ENCODE data around the gene CBARP.

The CBARP gene

DNA sequence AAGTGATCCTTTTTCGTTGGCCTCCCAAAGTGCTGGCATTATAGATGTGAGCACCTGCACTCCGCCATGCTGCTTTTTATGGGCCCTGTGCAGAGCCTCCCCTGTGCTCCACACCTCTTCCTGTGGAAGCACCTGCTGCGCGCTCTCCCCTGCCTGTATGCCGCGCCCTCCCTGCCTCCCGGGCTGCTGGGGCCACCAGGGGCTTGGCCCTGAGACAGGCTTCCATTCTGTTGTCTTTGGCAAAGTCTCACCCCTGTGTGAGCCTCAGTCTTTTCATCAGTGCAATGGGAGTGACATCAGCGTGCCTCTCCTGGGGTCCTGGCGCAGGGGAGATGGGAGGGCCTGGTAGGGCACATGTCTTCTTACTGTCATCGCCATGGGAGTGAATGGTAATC is 38.8 kb upstream of the CBARP start:
- DNase-seq = no peak
- in situ Hi-C loops (cut with HindIII; ENCODE audit: low pct_ligation_motif_present, low pct_unique_long_range_greater_than_20kb, low sequenced_read_pairs) = no loop called here

DNA sequence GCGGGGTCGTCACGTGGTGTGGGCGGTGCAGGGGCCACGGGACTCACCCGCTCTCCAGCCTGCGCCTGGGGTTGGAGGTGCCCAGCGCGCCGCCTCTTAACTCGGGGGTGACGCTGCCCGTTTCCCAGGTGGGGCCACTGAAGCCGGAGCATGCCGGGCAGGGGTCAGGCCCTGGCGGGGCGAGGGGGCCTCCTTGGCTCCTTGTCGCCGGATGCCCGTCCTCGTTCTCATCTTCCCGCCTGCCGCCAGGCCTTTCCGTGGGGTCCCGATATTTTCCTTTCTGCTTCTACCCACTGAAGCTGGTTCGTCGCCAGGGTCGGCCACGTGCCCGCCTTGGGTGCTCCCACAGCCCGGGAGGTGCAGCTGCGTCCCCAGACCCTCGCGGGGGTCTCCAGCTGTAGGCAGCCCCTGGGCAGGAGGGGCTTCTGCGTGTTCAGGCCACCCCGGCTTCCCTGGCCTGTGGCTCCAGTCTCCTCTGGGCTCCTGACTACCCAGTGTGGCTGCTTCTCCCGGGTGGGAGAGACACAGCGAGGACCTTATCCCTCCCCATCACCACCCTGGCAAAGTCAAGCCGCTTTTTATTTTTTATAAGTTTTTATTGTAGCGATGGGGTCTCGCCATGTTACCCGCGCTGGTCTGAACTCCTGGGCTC is 38.3 kb upstream of the CBARP start:
- DNase-seq = no peak

DNA sequence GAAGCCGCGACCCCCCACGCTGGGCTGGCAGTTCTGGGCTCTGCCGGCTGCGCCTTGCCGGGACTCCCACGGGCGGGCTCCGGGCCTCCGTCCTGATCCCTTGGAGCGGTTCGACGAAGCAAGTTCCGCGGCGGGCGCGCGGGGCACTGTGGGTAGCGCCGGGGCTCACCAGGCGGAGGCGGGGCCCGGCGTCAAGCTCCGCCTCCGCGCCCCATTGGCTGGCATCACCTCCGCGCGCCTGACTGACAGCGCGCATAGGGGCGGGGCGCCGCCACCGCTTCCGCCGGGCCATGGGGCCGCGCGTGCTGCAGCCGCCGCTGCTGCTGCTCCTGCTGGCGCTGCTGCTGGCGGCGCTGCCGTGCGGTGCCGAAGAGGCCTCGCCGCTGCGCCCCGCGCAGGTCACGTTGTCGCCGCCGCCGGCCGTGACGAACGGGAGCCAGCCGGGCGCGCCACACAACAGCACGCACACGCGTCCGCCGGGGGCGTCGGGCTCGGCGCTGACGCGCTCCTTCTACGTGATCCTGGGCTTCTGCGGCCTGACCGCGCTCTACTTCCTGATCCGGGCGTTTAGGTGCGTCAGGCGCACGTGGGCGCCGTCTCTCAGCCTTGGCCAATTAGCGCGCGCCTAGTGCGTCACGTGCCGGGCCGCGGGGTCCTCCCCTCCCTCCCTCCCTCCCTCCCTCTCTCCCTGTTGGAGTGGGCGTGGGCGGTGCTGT is 37.6 kb upstream of the CBARP start, which contains the start of gene FAM174C:
FAM174C (plus strand) TSS at position 271 of the 716 bp plus-strand sequence; CDS start at position 291, 20 bp downstream.
- DNase-seq = peak; percentile 94

More for the DNA sequence above, 38.3 kb upstream of the CBARP start:
- in situ Hi-C loops (cut with HindIII; ENCODE audit: low pct_ligation_motif_present, low pct_unique_long_range_greater_than_20kb, low sequenced_read_pairs) = no loop called here

DNA sequence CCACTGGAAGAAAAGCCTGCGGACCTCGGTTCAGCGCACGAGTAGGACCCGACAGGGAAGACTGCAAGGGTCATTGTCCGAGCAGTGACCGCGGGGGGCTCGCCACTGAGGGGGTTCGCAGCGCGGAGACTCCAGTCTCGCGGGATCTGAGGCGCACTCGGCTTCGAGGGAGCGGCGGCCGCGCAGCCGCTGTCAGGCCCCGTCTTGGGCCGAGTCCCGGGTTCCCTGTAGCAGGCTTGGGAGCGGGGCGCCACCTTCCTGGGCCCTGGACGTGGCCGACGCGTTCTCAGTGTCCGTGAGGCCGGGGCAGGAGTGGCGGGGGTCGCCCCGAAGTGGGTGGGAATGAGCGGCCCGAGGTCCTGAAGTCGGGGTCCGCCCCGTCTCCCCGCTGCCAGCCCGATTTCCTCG is 37.1 kb upstream of the CBARP start:
- no peak for DNase-seq
- in situ Hi-C loops (cut with HindIII; ENCODE audit: low pct_ligation_motif_present, low pct_unique_long_range_greater_than_20kb, low sequenced_read_pairs) = no loop called here

More for the DNA sequence above, 37.6 kb upstream of the CBARP start, which contains the start of gene FAM174C:
- in situ Hi-C loops (cut with HindIII; ENCODE audit: low pct_ligation_motif_present, low pct_unique_long_range_greater_than_20kb, low sequenced_read_pairs) = no loop called here

DNA sequence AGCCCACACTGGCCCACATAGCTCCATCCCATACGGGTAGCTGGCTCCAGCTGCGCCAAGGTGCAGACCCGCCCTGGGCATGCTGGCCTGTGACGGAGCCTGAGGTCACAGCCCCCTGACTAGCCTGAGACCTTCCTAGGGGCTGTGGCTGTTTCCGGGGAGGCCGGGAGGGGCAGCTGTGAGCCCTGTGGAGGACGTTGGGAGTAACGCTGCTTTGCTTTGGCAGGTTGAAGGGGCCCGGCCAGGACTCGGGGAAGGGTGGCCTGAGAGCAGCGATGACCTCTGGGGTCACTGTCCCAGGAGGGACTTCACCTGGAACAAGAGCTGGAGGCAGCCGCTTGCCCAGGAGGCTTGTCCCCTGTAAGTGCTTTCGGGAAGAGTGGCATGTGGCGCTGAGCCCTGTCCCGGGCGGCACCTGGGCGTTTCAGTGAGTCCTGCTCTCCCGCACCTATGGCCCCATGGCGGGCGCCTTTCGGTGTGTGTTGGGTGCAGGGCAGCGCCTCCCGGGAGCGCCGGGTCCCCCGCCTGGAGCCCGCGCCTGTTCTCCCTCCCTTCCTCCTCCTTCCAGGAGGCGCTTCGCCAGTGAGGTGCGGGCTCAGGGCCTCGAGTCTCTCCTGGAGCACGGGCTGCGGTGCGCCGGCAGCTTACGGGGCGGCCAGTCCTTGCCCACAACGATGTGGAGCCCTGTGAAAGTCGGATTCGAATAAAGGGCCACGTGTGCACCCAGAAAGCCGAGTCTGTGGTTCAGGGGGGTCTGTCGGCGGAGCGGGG is 36.5 kb upstream of the CBARP start:
- DNase-seq = no peak
- in situ Hi-C loops (cut with HindIII; ENCODE audit: low pct_ligation_motif_present, low pct_unique_long_range_greater_than_20kb, low sequenced_read_pairs) = no loop called here

DNA sequence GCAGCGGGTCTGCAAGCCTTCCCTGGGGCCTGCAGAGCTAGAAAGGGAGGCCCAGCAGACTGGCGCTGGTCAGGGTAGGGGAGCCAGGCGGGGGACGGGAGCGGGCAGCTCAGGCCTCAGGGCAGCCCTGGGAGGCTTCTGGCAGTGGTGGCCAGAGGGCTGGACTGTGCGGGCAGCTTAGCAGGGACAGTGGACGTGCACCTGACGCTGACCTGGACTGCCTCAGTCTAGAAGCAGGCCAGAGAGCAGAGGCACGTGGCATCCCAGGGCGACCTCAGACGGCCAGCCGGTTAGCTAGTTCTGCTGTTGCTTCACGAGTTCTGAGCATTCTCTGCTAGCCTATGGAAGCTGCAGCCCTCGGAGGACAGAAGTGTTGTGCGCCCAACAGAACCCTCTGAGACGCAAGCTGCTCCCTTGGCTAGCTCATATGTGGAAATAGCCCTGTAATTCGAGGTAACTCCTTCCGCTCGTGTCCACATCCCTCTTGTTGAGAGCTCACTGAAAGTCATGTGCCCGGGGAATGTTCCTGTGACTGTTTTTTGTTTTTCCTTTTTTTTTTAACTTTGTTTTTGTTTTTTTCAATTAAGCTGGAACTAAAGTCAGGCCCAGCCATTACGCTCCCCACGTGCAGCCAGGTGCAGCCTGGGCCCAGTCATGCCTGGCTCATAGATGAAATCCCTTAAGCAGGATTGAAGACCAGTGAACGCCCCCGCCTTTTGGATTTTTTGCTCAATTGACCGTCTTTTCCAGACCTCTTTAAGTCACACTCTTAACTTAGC is 35.6 kb upstream of the CBARP start:
- no peak for DNase-seq

DNA sequence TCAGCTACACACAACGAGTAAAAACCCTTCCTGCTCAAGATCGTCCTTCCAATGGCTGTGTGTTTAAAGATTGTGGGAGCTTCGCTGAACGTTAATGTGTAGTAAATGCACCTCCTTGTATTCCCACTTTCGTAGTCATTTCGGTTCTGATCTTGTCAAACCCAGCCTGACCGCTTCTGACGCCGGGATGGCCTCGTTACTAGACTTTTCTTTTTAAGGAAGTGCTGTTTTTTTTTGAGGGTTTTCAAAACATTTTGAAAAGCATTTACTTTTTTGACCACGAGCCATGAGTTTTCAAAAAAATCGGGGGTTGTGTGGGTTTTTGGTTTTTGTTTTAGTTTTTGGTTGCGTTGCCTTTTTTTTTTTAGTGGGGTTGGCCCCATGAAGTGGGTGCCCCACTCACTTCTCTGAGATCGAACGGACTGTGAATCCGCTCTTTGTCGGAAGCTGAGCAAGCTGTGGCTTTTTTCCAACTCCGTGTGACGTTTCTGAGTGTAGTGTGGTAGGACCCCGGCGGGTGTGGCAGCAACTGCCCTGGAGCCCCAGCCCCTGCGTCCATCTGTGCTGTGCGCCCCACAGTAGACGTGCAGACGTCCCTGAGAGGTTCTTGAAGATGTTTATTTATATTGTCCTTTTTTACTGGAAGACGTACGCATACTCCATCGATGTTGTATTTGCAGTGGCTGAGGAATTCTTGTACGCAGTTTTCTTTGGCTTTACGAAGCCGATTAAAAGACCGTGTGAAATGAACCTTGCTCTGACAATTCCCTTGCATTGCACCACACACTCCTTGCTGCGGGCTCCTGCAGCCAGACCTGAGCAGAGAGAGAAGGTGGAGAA is 34.8 kb upstream of the CBARP start:
- in situ Hi-C loops (cut with HindIII; ENCODE audit: low pct_ligation_motif_present, low pct_unique_long_range_greater_than_20kb, low sequenced_read_pairs) = no loop called here

More for the DNA sequence above, 35.6 kb upstream of the CBARP start:
- in situ Hi-C loops (cut with HindIII; ENCODE audit: low pct_ligation_motif_present, low pct_unique_long_range_greater_than_20kb, low sequenced_read_pairs) = no loop called here

DNA sequence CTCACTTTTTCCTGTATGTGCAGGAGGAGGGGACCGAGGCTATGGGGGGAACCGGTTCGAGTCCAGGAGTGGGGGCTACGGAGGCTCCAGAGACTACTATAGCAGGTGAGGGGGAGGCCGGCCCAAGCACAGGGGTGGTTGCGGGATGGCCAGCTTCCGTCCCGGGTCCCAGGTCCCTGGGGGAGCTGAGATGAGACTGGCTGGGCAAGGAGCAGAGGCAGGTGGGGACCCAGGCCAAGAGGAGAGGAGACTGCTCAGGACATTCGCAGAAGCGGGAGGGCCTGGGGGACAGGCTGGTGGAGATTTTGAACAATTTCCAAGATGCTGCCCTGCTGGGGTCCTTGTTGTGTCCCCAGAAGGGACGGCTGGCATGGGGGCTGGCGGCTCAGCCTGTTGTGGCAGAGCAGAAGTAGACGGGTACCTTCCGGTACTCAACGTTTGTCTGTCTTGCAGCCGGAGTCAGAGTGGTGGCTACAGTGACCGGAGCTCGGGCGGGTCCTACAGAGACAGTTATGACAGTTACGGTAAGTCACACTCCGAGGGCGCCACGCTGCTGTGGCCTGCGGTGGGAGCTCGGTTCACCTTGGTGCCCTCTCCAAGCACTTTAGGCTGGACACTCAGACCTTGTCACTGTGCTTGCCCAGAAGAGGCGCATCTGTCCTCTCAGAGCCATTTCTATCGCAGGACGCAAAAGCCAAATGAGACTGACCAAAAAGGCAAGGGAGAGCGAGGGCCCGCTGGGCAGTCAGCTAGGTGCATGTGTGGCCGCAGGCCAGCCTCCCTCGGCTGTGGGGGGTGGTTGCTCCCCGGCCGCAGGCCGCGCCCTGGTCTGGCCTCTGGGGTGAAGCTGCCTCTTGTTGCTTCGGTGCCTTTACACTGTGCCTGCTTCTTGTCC is 34.0 kb upstream of the CBARP start:
- DNase-seq = no peak
- in situ Hi-C loops (cut with HindIII; ENCODE audit: low pct_ligation_motif_present, low pct_unique_long_range_greater_than_20kb, low sequenced_read_pairs) = no loop called here

More for the DNA sequence above, 34.8 kb upstream of the CBARP start:
- no peak for DNase-seq

DNA sequence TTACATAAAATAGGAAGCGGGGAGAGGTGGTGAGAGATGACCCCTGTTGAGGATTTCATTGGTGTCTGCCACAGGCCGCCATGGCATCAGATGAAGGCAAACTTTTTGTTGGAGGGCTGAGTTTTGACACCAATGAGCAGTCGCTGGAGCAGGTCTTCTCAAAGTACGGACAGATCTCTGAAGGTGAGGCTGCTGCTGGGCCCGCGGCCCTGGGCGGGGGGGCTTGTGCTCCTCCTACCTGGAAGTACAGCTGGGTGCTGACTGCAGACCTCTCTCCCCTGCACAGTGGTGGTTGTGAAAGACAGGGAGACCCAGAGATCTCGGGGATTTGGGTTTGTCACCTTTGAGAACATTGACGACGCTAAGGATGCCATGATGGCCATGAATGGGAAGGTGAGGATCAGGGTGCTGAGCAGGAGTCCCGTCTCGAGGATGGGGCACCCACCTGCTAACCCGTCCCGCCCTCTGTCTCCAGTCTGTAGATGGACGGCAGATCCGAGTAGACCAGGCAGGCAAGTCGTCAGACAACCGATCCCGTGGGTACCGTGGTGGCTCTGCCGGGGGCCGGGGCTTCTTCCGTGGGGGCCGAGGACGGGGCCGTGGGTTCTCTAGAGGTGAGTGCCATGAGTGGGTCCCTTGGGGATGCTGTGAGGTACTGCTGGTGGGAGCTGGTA is 33.2 kb upstream of the CBARP start:
- in situ Hi-C loops (cut with HindIII; ENCODE audit: low pct_ligation_motif_present, low pct_unique_long_range_greater_than_20kb, low sequenced_read_pairs) = no loop called here
- no peak for DNase-seq

DNA sequence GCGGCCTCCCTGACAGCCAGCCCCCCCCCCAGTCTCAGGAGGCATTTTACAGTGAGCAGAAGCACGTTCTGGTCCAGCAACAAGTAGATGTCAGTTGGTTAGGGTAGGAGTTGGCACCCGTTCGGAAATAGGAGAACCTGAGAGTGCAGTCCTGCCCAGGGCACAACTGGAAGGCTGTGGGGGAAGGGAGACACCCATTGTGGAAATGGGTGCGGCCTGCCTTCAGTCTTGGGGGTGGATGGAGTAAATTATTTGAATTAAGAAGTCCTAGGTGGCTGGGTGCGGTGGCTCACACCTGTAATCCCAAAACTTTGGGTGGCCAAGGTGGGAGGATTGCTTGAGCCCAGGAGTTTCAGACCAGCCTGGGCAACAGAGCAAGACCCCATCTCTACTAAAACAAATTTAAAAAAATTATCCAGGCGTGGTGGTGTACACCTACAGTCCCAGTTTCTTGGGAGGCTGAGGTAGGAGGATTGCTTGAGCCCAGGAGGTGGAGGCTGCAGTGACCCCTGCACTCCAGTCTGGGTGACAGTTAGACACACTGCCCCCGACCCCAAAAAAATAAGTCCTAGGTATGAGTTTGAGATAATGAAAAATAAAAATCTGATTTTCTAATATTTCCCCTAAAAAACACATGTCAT is 32.5 kb upstream of the CBARP start:
- in situ Hi-C loops (cut with HindIII; ENCODE audit: low pct_ligation_motif_present, low pct_unique_long_range_greater_than_20kb, low sequenced_read_pairs) = no loop called here
- DNase-seq = no peak

DNA sequence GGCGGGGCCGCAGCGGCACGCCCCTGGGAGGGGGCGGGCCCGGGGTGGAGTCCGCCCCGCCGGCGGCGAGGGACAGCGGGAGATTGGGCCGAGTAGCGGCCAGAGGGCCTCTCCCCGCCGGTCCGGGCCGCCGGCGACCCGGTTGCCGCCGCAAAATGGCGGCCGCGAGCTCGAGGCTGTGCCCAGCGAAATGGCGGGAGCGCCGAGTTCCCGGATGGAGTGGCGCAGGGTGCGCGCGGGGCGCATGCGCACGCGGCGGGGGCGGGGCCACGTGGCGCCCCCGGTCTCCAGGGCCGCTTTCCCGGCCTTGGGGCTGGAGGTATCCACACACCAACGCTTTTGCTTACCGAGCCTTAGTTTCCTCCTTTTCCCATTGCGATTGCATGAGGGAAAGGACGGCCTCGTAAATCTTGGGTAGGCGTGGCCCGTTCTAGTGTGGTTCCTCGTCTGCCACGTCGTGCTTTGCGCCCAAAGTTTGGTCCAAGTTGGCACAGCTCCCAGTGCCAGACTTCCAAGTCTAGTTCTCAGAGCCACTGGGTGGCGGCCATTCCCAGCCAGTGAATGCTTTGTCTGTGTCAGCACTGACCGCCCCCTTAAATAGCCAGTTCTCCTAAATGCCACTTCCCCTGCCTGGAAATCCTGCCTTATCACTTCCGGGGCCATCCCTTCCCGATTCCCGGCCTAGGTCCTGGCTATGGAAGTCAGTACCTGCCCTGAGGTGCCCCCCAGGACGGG is 31.8 kb upstream of the CBARP start:
- in situ Hi-C loops (cut with HindIII; ENCODE audit: low pct_ligation_motif_present, low pct_unique_long_range_greater_than_20kb, low sequenced_read_pairs) = no loop called here
- peak; percentile 81 for DNase-seq

DNA sequence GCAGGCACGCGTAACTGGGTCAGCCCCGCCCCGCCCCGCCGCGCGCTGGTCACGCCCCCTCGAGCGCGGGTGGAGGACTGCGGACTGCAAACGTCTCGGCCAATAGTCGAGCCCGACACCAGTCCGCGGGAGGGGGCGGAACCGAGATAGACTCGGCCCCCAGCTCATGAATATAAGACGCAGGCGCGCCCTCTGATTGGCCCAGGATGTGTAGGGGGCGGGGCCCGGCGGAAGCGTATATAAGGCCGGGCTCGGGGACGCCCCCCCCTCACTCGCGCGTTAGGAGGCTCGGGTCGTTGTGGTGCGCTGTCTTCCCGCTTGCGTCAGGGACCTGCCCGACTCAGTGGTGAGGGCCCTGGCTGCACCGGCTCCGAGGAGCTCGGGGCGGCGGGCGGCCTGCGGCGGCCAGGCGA is 31.3 kb upstream of the CBARP start, which contains the start of gene CIRBP:
CIRBP (plus strand) TSS at position 268 of the 413 bp plus-strand sequence. CDS start 1,602 bp downstream, outside the sequence.
- peak; percentile 96 for DNase-seq
- in situ Hi-C loops (cut with HindIII; ENCODE audit: low pct_ligation_motif_present, low pct_unique_long_range_greater_than_20kb, low sequenced_read_pairs) = no loop called here

DNA sequence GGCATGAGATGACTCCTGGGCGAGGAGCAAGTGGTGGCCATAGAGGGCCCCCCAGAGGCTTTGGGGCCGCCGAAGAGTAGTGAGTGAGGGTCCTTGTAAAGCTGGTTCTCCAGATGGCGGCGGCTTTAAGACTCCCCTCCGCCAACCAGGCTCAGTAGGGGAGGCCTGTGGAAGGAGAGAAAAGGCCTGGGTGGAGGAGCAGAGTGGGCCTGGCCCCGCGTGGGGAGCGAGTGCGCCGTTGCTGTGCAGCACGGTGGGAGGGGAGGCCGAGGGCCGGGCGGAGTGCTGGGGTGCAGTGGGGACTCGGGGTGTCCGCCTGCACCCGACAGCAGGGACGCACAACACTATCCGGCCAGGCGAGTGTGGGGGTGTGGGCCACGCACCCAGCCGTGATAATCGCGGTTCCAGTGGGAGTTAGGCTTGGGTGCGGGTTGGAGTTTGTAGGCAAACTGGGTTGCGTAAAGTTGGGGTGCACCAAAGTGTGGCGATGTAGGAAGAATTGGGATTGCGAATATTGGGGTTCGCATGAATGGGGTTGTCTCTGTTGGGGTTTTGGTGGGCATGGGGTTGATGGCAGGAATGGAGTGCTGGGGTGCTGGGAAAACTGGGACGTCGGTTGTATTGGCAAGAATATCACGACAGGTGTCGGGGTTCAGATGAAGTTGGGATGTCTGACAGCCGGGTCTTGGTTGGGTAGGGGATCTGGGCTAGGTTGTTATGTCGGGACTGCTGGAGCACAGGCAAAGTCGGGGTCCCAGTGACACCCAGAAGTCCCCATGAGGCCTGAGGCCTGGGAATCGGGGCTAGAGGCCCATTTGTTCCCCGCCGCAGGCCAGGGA is 30.6 kb upstream of the CBARP start:
- no peak for DNase-seq
- in situ Hi-C loops (cut with HindIII; ENCODE audit: low pct_ligation_motif_present, low pct_unique_long_range_greater_than_20kb, low sequenced_read_pairs) = no loop called here

DNA sequence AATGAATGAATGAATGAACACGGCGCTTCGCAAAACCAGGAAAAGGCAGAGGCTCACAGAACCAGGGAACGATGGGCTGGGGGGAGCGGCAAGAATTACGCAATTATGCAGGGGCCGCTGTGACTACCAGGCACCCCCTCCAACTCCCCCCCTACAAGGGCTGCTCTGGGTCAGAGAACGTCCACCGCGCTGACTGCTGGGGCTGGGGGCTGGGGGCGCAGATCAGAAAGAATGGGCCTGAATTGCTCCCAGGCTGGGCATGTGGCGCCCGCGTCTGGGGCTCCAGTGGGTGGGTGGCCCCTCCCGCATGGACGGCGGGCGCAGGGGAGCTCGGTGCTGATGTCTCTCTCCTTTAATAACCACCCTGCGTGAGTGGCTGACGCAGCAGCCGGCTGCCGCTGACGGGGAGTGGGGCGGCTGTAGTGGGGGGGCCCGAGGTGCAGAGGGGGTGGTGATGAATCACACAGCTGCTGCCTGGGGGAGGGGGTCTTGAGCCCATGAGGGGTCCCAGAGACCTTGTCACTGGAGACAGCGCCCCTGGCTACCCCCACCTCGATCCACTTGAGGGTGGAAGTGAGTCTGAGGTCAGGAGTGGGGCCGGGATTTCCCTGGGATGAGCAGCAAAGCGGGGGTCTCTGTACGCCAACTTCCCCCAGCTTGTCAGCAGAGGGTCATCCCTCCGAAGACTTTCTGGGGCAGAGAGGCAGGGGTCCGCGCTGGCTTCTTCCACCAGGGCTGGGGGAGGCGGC is 29.8 kb upstream of the CBARP start:
- DNase-seq = no peak

More for the DNA sequence above, 29.8 kb upstream of the CBARP start:
- in situ Hi-C loops (cut with HindIII; ENCODE audit: low pct_ligation_motif_present, low pct_unique_long_range_greater_than_20kb, low sequenced_read_pairs) = no loop called here
